NCI-H2081 treated with DMSO at 0.1 percent for 48 hours (cell line): ENCODE results near the gene EPHA2.

Experiments
- DNase-seq: peaks from one replicate; lab custom pipeline; 2025; lab: John Stamatoyannopoulos, UW

EPHA2 gene

GRCh38 chr1:16149702-16150488, 6.0 kb downstream of the EPHA2 start:
- DNase-seq: no peak

- no peak for DNase-seq
Measured at GRCh38 chr1:16149146-16149545, 6.7 kb downstream of the EPHA2 start.

GRCh38 chr1:16148329-16149092, 7.4 kb downstream of the EPHA2 start:
- DNase-seq: no peak

GRCh38 chr1:16147156-16147926, 8.5 kb downstream of the EPHA2 start:
- no peak for DNase-seq

GRCh38 chr1:16146279-16147155, 9.4 kb downstream of the EPHA2 start:
- DNase-seq: no peak

- DNase-seq: no peak
Measured at GRCh38 chr1:16145662-16146278, 10.1 kb downstream of the EPHA2 start.

- DNase-seq: no peak
Measured at GRCh38 chr1:16145030-16145661, 10.7 kb downstream of the EPHA2 start.

GRCh38 chr1:16144325-16145029, 11.4 kb downstream of the EPHA2 start:
- no peak for DNase-seq

- no peak for DNase-seq
Measured at GRCh38 chr1:16143566-16144324, 12.1 kb downstream of the EPHA2 start.

- no peak for DNase-seq
Measured at GRCh38 chr1:16143005-16143565, 12.8 kb downstream of the EPHA2 start.

GRCh38 chr1:16142383-16142995, 13.4 kb downstream of the EPHA2 start:
- DNase-seq: no peak

GRCh38 chr1:16141573-16142336, 14.1 kb downstream of the EPHA2 start:
- no peak for DNase-seq

- no peak for DNase-seq
Measured at GRCh38 chr1:16140068-16140596, 15.7 kb downstream of the EPHA2 start.

- DNase-seq: no peak
Measured at GRCh38 chr1:16139473-16139962, 16.4 kb downstream of the EPHA2 start.

GRCh38 chr1:16138772-16139221, 17.1 kb downstream of the EPHA2 start:
- DNase-seq: no peak

- no peak for DNase-seq
Measured at GRCh38 chr1:16137890-16138467, 17.9 kb downstream of the EPHA2 start.

- no peak for DNase-seq
Measured at GRCh38 chr1:16135501-16135900, 20.4 kb downstream of the EPHA2 start.
